Stimulated activated CD4-positive, alpha-beta T cell treated with anti-CD3 and anti-CD28 coated beads, Interleukin-2, amount 100 ng/mL, for 24 hours (primary cell): ENCODE measurements around the gene CREB5.

Source experiments
- DNase-seq, 2 donors: peaks; one replicate each; pipeline ENCODE4 v3.0.0-alpha.2; 2020

Gene CREB5

DNA sequence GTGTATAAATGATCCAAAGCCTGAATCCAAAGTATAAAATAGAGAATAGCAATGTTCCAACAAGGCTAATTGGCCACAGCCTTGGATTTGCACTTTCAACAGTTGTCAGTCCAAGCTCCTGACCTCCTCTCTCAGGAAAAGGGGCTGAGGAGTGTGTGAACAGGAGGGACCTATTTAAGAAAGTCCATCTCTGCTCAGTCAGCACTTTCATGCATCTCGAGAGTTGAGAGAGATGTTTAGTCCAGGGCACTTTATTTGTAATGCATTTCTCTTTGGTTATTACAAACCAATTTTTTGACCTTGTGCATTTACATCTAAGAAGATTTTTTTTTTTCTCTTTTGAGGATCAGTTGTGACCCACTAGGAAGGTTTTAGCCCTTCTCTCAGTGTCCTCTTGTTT lies 244.2 kb downstream of the CREB5 start:
- no peak for DNase-seq

GRCh38 chr7:28658381-28658780 lies 246.1 kb downstream of the CREB5 start:
- no peak for DNase-seq

DNA sequence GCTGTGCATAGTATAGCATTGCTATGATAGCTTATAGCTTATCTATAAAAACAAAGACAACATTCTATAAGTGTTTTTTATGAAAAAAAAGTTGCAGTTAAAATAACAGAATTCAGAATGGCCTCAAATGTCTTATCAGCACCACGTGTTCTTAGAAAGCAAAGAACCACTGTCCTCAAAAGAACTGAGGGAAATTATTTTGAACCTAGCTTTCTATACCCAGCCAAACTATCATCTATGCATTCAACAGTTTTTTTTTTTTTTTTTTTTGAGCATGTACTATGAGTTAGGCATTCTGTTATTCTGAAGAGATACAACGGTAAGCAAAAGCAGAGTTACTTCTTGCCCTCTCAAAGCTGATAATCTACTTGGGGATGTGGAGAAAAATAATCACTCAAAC lies 247.8 kb downstream of the CREB5 start:
- DNase-seq: no peak

DNA sequence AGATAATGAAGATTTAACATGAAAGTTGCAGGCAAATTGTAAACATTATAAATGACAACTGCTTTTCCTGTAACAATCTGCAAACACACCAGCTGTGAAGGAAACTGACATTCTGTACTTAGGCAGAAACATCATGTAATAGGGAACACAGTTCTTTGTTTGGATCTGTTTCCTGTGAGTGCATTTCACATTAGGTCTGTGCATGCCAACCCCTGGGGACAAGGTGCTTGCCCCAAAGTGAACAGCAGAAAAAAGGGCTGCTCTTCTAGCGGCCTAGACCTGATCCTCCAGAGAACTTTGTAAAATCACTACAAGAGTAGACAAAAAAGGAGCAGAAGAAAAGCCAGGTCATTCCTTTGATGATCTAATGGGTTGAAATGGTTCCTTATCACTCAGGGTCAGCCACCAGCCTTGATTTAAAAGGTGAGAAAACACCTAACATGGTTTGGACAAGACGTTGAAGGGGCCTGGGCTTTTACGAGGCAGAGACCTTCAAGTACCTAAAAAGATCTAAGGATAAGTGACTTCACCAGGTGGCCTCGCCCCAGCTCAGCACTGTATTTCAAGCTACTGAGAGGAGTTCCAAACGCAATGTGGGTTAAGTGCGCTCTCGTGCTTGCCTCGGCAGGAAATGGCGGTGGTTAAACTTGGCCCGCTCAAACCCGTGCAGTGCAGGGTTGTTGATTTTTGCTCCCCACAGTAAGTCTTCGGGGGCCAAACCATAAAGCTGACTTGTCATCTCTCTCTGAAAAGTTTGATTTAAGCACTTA lies 249.7 kb downstream of the CREB5 start:
- peak in 1 of 2 donors; percentile 4 for DNase-seq

GRCh38 chr7:28666154-28666553 lies 253.8 kb downstream of the CREB5 start:
- DNase-seq: no peak

DNA sequence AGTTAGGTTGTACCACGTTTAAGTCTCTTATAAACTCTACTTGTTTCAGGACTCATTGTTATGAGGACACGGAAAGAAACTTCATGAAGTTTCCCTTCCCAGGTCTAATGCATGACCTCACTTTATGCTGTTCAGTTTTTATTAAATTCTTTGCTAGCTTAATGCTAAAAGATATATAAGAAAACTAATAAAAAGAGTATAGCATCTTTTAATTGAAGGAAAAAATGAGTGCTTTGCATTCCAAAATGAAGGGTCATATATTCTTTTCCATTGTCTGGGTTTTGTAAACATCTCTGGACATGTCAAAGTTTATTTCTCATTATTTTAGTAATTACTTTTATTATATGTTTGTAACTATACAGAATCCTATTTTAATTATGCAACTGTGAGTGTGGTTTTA lies 255.8 kb downstream of the CREB5 start:
- no peak for DNase-seq

- no peak for DNase-seq
Measured at GRCh38 chr7:28669330-28669729, 257.0 kb downstream of the CREB5 start.

GRCh38 chr7:28671526-28671925 lies 259.2 kb downstream of the CREB5 start:
- DNase-seq: no peak

GRCh38 chr7:28672397-28672797 lies 260.1 kb downstream of the CREB5 start:
- no peak for DNase-seq

GRCh38 chr7:28674359-28674782 lies 262.1 kb downstream of the CREB5 start:
- DNase-seq: no peak

DNA sequence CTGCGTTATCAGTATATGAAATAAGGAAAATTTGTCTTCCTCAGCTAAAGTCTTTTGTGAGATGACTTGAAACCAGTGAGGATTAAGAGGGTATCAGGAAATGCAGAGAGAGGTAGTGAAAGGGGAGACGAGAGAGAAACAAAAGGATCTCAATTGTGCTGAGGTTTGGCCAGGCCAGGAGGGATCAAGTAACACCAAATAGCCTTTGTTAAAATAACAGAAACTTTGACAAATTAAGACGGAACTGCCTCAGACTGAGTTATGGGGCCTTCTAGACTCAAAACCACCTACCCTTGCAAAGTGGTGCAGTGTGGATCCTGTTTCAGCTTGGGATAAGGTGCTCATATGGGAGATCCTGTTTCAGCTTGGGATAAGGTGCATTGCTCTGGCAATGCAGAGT lies 263.1 kb downstream of the CREB5 start:
- DNase-seq: no peak

DNA sequence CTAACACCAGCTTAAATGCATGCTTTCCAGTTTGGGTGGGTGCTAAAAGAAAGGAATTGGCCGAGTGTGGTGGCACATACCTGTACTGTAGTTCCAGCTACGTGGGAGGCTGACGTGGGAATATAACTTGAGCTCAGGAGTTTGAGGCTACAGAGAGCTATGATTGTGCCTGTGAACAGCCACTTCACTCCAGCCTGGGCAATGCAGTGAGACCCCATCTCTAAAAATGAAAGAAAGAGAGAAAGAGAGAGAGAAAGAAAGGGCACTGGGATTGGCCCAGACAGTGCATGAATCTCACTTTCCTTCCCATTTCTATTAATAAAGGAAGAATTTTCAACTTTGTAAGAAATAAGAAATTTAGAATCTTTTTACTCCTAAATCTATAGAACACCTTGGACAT lies 265.4 kb downstream of the CREB5 start:
- no peak for DNase-seq

GRCh38 chr7:28678431-28678965 lies 266.2 kb downstream of the CREB5 start:
- DNase-seq: no peak

DNA sequence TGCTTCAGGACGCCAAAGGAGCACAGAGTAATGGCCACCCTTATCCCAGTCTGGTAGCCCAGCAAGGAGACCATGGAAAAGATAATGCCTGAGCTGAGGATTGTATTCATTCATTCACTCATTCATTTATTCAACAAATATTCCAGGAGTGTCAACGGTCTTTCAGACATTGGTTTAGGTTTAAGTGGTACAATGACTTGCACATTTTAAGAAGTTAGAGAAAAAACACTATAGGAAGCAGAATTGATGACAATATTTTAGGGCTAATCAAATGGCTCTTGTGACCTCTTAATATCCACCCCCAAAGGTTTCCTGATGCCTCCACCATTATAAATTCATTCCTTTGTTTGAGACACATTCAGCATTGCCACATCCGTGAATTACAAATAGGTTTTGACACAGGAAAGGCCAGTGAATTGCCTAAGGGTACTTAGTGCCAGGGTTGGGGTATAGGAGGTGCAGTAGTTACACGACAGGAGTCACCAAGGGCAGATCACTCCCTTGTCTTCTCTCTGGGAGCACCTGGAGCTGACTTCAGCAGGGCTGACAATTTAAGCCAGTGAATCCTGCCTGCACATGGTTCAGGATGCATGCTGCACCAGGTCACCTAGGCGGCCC lies 269.5 kb downstream of the CREB5 start:
- DNase-seq: no peak

- no peak for DNase-seq
Measured at GRCh38 chr7:28682801-28683200, 270.5 kb downstream of the CREB5 start.

DNA sequence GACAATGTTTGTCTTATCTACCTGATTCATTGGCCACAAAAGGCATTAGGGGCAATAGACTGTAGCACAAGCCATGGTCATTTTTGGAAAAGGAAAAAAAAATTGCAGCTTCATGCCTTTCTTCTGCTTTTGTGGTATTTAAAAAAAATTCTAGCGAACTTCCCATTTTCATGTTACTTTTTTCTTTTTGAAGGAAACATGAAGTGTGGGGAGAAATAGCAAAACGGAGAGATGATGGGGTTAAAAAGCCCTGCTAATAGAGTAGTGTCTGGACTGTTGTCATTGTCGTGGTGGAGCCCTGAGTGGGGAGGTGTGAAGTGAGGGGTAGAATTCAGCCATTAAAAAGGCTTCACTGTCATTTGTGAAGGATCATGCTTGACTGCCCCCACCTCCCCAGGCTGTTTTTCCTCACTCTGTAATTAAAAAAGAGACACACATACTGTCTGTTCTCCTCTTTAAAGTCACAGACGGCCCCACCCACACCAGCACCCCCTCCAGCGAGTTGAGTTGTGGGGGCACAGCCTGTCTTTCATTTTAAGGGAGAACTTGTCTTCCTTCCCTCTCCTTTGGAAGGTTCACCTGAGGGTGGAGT lies 272.4 kb downstream of the CREB5 start:
- DNase-seq: no peak

- no peak for DNase-seq
Measured at GRCh38 chr7:28685242-28685643, 272.9 kb downstream of the CREB5 start.

DNA sequence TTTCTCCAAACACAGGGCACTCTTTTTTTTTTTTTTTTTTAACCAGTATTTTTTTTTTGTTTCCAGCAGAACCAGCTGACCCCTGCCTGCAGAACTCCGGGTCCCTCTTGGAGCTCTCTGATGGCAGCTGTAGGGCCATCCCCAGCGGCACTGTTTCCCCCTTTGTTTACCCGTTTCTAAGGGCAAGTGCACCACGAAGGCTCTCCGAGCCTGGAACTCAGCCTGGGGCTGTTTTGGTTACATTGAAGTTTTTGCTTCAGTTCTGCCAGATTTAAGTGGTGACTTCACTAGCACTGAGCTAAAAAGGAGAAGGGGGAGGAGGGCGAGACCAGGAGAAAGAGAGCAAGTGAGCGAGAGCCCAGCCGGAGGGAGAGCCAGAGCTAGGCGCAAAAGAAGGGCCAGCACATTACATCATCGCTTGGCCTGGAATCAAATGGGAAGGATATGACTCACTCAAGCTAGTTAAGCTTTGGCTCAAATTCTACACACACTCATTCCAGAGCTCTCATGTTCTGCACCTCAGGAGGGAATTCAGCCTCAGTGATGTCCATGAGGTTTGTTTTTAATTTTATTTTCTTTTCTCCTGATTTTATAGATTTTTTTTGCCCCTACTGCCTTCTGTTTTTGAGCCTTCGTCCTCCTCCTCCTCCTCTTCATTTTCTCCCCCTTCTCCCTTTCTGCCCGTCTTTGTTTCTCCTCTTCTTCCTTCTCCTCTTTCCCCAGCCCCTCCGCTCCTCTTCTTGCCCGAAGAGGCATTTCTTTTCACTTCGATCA lies 273.5 kb downstream of the CREB5 start:
- peak in 1 of 2 donors; percentile 2 for DNase-seq

DNA sequence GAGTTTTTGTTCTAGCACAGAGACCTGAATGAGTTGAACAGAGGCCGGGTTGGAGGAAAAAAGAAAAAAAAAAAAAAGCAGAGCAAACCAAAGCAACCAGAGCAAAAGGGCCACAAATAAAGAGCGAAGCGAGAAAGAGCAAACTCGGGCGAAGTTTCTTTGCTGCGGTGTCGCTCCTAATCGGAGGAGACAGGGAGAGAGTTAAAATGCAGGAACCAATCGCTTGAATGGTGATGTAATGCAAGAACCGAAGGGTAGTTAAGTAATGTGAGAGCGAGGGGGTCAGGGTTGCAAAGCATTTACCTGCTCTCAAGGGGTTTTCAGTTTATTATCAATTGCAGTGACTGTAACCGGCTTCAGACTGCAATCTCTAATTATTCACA lies 274.1 kb downstream of the CREB5 start:
- DNase-seq: no peak

GRCh38 chr7:28687537-28687936 lies 275.2 kb downstream of the CREB5 start:
- no peak for DNase-seq

DNA sequence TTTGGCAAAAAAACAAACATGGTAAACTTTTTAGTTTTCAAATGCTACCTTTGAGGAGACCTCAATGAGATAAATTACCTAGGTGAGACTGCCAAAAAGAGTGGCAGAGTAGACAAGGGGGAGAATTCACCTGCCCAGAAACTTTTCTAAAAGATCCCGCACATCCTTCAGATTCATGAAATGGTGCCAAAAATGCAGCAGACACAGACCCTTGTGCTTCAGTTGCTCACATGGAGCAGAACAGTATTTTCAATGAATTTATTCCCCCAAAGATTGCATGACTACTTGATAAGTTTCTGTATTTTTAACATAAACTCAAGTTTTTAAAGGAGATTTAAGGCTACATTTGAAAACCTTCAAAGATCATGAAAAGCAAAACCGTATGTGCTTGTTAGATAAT lies 275.9 kb downstream of the CREB5 start:
- no peak for DNase-seq

GRCh38 chr7:28688651-28689050 lies 276.3 kb downstream of the CREB5 start:
- no peak for DNase-seq
